Neural cell (in vitro differentiated cells): Measurements from ENCODE around the gene SEC61A1.

ENCODE experiments used
- RAD21 ChIP-seq: fragments of 450-650 bp; conservative IDR thresholded peaks from 2 replicates; pipeline ENCODE4 v1.6.1; 2014; ENCODE audit warnings: antibody characterized with exemption, mild to moderate bottlenecking, moderate library complexity
- SMC3 ChIP-seq: fragments of 450-650 bp; conservative IDR thresholded peaks from 2 replicates; pipeline ENCODE4 v1.6.1; 2014; ENCODE audit warnings: antibody characterized with exemption, mild to moderate bottlenecking, moderate library complexity; ENCODE audit not compliant: poor library complexity
- TF ChIP-seq, protein P1 (sequence below): fragments of 450-650 bp; IDR thresholded peaks from 2 replicates; pipeline ENCODE4 v1.5.1; 2014; ENCODE audit warnings: antibody characterized with exemption, mild to moderate bottlenecking, moderate library complexity; ENCODE audit not compliant: poor library complexity, severe bottlenecking
- TF ChIP-seq, protein P2 (sequence below): IDR thresholded peaks from 2 replicates; pipeline ENCODE4 v1.6.1; 2012; ENCODE audit warnings: borderline replicate concordance

DNA sequence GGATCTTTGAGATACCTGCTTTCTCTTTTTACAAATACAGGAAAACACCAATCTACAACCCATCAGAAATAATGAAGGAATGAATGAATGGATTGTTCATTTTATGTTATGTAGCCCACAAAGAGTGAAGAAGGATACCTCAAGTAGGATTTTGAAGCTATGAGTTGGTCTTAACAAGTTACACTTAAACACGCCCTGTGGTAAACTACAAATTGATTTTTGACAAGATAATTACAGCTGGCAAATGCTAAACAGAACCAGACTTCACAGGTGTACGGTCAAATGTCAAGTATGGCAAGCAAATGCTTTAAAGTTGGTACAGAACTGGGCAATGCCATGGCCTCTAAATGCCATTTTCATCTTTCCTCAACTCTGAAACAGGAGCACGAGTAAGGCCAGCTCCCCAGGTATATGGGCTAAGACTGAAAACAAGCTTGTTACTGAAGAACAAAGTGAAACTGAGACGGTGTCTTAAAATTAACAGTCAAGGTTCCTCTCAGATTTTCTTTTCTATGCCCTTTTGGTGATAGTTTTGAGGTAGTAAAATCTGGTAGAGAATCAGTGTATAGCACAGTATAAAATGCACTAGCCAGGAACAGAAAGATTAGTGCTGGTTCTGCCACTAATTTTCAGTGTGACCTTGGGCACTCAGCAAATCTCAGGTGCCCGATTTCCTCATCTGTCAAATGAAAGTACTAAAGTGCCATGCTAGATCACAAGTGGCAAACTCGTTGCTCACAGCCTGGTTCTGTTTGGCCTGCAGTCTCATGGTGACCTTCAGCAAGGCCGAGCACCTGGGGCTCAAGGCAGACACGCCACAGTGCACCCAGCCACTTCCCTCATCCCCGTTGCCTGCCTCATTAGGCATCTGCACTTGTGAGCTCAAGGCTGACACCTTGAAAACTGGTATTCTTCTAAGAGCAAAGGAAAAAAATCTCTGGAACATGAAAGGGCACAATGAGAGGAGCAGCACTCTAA is 61.9 kb downstream of the SEC61A1 start:
- TF ChIP-seq, protein P1, sequence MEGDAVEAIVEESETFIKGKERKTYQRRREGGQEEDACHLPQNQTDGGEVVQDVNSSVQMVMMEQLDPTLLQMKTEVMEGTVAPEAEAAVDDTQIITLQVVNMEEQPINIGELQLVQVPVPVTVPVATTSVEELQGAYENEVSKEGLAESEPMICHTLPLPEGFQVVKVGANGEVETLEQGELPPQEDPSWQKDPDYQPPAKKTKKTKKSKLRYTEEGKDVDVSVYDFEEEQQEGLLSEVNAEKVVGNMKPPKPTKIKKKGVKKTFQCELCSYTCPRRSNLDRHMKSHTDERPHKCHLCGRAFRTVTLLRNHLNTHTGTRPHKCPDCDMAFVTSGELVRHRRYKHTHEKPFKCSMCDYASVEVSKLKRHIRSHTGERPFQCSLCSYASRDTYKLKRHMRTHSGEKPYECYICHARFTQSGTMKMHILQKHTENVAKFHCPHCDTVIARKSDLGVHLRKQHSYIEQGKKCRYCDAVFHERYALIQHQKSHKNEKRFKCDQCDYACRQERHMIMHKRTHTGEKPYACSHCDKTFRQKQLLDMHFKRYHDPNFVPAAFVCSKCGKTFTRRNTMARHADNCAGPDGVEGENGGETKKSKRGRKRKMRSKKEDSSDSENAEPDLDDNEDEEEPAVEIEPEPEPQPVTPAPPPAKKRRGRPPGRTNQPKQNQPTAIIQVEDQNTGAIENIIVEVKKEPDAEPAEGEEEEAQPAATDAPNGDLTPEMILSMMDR, result no peak
- TF ChIP-seq SMC3, result no peak
- TF ChIP-seq, protein P2, sequence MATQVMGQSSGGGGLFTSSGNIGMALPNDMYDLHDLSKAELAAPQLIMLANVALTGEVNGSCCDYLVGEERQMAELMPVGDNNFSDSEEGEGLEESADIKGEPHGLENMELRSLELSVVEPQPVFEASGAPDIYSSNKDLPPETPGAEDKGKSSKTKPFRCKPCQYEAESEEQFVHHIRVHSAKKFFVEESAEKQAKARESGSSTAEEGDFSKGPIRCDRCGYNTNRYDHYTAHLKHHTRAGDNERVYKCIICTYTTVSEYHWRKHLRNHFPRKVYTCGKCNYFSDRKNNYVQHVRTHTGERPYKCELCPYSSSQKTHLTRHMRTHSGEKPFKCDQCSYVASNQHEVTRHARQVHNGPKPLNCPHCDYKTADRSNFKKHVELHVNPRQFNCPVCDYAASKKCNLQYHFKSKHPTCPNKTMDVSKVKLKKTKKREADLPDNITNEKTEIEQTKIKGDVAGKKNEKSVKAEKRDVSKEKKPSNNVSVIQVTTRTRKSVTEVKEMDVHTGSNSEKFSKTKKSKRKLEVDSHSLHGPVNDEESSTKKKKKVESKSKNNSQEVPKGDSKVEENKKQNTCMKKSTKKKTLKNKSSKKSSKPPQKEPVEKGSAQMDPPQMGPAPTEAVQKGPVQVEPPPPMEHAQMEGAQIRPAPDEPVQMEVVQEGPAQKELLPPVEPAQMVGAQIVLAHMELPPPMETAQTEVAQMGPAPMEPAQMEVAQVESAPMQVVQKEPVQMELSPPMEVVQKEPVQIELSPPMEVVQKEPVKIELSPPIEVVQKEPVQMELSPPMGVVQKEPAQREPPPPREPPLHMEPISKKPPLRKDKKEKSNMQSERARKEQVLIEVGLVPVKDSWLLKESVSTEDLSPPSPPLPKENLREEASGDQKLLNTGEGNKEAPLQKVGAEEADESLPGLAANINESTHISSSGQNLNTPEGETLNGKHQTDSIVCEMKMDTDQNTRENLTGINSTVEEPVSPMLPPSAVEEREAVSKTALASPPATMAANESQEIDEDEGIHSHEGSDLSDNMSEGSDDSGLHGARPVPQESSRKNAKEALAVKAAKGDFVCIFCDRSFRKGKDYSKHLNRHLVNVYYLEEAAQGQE, result no peak
- TF ChIP-seq RAD21, result no peak
